ENCODE data around the gene CD3E. TPM values are rescaled to one million over a fixed set of nuclear protein-coding genes. Genes with fewer than 3 reads are reported as not detected.

The CD3E gene
- total RNA-seq, 2 experiments from 2014 or later, result 400 to 530 TPM

DNA sequence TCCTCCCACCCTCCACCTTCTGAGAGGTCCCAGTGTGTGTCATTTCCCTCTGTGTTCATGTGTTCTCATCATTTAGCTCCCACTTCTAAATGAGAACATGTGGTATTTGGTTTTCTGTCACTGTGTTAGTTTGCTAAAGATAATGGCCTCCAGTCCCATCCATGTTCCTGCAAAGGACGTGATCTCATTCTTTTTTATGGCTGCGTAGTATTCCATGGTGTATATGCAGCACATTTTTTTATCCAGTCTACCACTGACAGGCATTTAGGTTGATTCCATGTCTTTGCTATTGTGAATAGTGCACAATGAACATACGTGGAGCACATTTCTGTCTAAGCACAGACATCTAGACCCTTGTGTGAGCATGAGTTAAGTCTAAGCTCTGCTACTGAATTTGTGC, 5.7 kb downstream of the CD3E start:
- DNase-seq (no peak), ATAC-seq (no peak)
- POLR2A ChIA-PET, result interaction anchor here (0.6 kb wide), 1 partner anchor 89 kb away, joined by 3 read pairs; no protein-coding TSS in a partner anchor
- Mint-ChIP-seq H3K27ac (peak overlapping the region; percentile 79), H3K4me3 (peak overlapping the region; percentile 26), H3K9me3 (ENCODE audit: low read depth) (peaks cover 3% of the 10 kb centered on the region), H3K36me3 (ENCODE audit: low read depth) (peaks cover 83% of the 10 kb centered on the region), H3K27me3 (no peaks in the 10 kb centered on the region), H3K4me1 (peaks cover 82% of the 10 kb centered on the region)
- CTCF ChIA-PET, result interaction anchor here (1.5 to 2.0 kb wide), 3 partner anchors 26 to 112 kb away, joined by 4 to 11 read pairs (median 7); no protein-coding TSS in a partner anchor
- intact Hi-C loops (cut with DNase I, micrococcal nuclease), result no loop called here

DNA sequence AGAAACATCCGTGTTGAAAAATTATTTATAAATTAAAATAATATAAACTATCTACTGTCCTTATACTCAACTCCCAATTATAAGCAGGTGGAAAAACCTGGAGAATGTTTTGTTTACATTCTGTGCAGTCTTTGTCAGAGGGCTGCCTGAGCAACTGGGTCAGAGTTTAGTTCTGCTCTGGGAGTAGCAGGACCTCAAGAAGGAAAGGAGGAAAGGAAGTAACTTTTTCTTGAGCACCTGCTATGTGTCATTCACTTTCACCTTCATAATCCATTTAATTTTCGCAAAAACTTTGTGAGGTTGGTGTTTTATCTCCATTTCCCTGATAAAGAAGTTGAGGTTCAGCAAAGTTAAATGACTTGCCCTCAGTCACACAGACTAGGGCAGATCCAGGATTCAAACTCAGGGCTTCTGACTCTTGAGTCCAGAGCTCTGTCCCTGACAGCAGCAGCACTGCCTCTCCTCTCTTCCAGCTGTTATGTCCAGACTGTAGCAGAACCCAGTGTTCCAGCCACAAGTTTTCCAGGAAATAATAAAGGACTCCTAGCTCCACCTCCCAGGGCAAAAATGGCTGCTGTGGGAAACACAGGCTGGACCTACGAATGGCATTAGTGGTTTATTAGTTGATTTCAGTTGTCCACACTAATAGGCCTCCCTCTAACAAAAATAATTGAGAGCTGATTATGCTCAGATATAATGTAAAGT, 6.4 kb downstream of the CD3E start:
- ChIA-PET POLR2A (interaction anchor here (0.6 kb wide), 2 partner anchors 89 to 111 kb away, joined by 3 to 6 read pairs; no protein-coding TSS in a partner anchor), CTCF (interaction anchor here (0.6 to 2.0 kb wide), 11 partner anchors 12 to 112 kb away, joined by 3 to 12 read pairs (median 5); partner anchors contain the start of gene JAML)
- Mint-ChIP-seq H3K36me3 (ENCODE audit: low read depth) (peaks cover 83% of the 10 kb centered on the region), H3K27ac (peak overlapping the region; percentile 62), H3K4me3 (no peak overlapping the region), H3K27me3 (no peaks in the 10 kb centered on the region), H3K4me1 (peaks cover 87% of the 10 kb centered on the region), H3K9me3 (ENCODE audit: low read depth) (peaks cover 3% of the 10 kb centered on the region)
- no peak for ATAC-seq
- intact Hi-C loops (cut with DNase I, micrococcal nuclease), result no loop called here
- no peak for DNase-seq

DNA sequence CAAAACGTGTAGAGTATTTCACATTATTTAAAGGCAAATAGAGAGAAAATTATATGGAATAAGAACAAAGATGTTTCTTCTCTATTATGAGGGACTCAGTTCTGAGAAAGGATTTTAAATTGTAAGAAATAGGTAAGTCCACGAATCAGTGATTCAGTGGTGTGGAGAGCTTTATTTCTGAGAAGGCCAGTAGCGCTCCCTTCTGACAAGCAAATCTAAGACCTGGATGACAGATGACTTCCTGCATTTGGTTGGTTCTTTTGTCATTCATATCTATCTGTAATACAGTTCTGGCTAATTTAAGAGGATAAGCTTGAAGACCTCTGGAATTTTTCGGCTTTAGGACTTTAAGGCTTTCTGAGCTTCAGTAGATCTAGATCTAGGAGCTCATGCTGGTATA, 7.0 kb downstream of the CD3E start:
- H3K27ac Mint-ChIP-seq, result peak overlapping the region; percentile 74
- ChIA-PET CTCF (interaction anchor here (0.7 to 2.0 kb wide), 12 partner anchors 8 to 113 kb away, joined by 3 to 12 read pairs (median 4); partner anchors contain the start of genes CD3D and JAML), POLR2A (interaction anchor here (0.6 kb wide), 1 partner anchor 112 kb away, joined by 6 read pairs; no protein-coding TSS in a partner anchor)
- intact Hi-C loops (cut with DNase I, micrococcal nuclease), result no loop called here
- peaks cover 79% of the 10 kb centered on the region for H3K36me3 Mint-ChIP-seq (ENCODE audit: low read depth)
- H3K4me3 Mint-ChIP-seq, result no peak overlapping the region
- H3K4me1 Mint-ChIP-seq, result peaks cover 91% of the 10 kb centered on the region
- ATAC-seq (no peak), DNase-seq (no peak)
- H3K9me3 Mint-ChIP-seq (ENCODE audit: low read depth), result peaks cover 3% of the 10 kb centered on the region
- H3K27me3 Mint-ChIP-seq, result no peaks in the 10 kb centered on the region

DNA sequence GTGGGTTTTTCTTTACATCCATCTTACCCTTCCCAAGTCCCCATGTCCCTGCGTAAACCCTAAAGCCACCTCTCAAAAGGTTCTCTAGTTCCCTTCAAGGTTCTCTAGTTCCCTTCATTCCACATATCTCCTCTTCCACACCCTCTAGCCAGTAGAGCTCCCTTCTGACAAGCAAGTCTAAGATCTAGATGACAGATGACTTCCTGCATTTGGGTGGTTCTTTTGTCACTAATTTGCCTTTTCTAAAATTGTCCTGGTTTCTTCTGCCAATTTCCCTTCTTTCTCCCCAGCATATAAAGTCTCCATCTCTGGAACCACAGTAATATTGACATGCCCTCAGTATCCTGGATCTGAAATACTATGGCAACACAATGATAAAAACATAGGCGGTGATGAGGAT, 7.8 kb downstream of the CD3E start:
- POLR2A ChIA-PET, result no interaction called here
- CTCF ChIA-PET, result interaction anchor here (0.7 to 2.0 kb wide), 9 partner anchors 9 to 114 kb away, joined by 3 to 12 read pairs (median 5); partner anchors contain the start of gene CD3D
- ATAC-seq (no peak), DNase-seq (no peak)
- peak overlapping the region; percentile 74 for H3K27ac Mint-ChIP-seq
- peaks cover 3% of the 10 kb centered on the region for H3K9me3 Mint-ChIP-seq (ENCODE audit: low read depth)
- H3K36me3 Mint-ChIP-seq (ENCODE audit: low read depth), result peaks cover 77% of the 10 kb centered on the region
- peaks cover 91% of the 10 kb centered on the region for H3K4me1 Mint-ChIP-seq
- H3K27me3 Mint-ChIP-seq, result no peaks in the 10 kb centered on the region
- H3K4me3 Mint-ChIP-seq, result no peak overlapping the region
- intact Hi-C loops (cut with DNase I, micrococcal nuclease), result no loop called here

DNA sequence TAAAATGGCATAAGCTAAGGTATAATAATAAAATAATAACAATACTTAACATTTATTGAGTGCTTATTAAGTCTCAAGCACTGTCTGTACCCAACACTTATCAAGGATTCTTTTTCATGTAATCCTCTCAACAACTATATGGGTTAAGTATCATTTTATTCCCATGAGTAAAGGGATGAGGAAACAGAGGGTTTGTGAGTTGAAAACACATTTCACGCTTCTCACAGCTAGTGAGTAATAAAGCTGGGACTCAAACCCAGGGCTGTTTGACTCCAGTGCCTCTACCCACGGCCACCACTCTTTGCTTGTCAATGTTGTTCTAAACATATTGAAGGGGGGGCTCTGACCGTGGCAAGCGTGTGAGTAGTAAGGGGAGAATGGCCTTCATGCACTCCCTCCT, 8.7 kb downstream of the CD3E start:
- no peak for ATAC-seq

DNA sequence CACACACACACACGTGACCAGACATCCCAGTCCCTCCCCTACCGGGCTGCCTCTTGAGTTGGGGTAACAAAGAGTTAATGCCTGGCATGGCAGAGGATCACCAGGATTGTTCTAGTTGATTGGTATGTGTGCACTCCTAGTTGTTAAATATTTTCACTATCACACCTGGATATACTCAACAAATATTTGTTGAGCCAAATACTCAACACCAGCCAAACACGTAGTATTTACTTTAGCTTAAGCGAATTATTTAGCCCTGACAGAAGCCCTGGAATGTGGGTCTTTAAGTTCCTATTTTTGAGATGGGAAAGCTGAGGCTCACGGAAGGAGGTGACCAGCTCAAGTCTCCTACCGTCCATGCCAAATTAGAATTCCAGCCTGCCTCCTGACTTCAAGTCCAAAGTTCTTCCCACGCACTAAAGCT, 10.5 kb downstream of the CD3E start:
- ChIA-PET POLR2A (no interaction called here), CTCF (interaction anchor here (0.7 to 1.5 kb wide), 6 partner anchors 9 to 30 kb away, joined by 3 to 5 read pairs (median 4); partner anchors contain the start of genes CD3D, CD3E and CD3G)
- Mint-ChIP-seq H3K36me3 (ENCODE audit: low read depth) (peaks cover 62% of the 10 kb centered on the region), H3K4me3 (no peak overlapping the region), H3K4me1 (peaks cover 88% of the 10 kb centered on the region), H3K27ac (peak overlapping the region; percentile 78), H3K9me3 (ENCODE audit: low read depth) (peaks cover 4% of the 10 kb centered on the region), H3K27me3 (no peaks in the 10 kb centered on the region)
- DNase-seq, result no peak
- ATAC-seq, result no peak
- intact Hi-C loops (cut with DNase I, micrococcal nuclease), result no loop called here

More for the DNA sequence above, 8.7 kb downstream of the CD3E start:
- ChIA-PET POLR2A (no interaction called here), CTCF (interaction anchor here (0.7 to 1.2 kb wide), 3 partner anchors 13 to 56 kb away, joined by 3 to 6 read pairs (median 4); no protein-coding TSS in a partner anchor)
- Mint-ChIP-seq H3K27me3 (no peaks in the 10 kb centered on the region), H3K4me3 (no peak overlapping the region), H3K36me3 (ENCODE audit: low read depth) (peaks cover 73% of the 10 kb centered on the region), H3K4me1 (peaks cover 87% of the 10 kb centered on the region), H3K27ac (no peak overlapping the region), H3K9me3 (ENCODE audit: low read depth) (peaks cover 3% of the 10 kb centered on the region)
- intact Hi-C loops (cut with DNase I, micrococcal nuclease), result no loop called here
- no peak for DNase-seq

DNA sequence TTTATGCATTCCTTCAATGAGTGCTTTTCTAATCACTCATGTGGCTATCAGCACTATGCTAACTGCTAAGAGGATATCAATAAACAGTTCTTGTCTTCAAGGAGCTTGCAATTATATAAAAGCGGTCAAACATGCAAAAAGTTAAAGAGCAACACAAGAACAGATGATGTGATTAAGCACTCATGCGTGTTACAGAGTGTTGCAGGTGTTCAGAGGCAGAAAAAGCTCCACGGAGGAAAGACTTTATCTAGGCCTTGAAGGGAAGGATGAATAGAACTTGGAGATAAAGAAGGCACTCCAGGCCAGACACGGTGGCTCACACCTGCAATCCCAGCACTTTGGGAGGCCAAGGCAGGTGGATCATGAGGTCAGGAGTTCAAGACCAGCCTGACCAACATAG, 13.6 kb downstream of the CD3E start:
- peaks cover 2% of the 10 kb centered on the region for H3K9me3 Mint-ChIP-seq (ENCODE audit: low read depth)
- H3K4me1 Mint-ChIP-seq, result peaks cover 86% of the 10 kb centered on the region
- ATAC-seq (no peak), DNase-seq (no peak)
- ChIA-PET POLR2A (no interaction called here), CTCF (interaction anchor here (0.6 kb wide), 1 partner anchor 36 kb away, joined by 3 read pairs; no protein-coding TSS in a partner anchor)
- no peak overlapping the region for H3K4me3 Mint-ChIP-seq
- intact Hi-C loops (cut with DNase I, micrococcal nuclease), result no loop called here
- peak overlapping the region; percentile 53 for H3K27ac Mint-ChIP-seq
- no peaks in the 10 kb centered on the region for H3K27me3 Mint-ChIP-seq
- H3K36me3 Mint-ChIP-seq (ENCODE audit: low read depth), result peaks cover 45% of the 10 kb centered on the region

DNA sequence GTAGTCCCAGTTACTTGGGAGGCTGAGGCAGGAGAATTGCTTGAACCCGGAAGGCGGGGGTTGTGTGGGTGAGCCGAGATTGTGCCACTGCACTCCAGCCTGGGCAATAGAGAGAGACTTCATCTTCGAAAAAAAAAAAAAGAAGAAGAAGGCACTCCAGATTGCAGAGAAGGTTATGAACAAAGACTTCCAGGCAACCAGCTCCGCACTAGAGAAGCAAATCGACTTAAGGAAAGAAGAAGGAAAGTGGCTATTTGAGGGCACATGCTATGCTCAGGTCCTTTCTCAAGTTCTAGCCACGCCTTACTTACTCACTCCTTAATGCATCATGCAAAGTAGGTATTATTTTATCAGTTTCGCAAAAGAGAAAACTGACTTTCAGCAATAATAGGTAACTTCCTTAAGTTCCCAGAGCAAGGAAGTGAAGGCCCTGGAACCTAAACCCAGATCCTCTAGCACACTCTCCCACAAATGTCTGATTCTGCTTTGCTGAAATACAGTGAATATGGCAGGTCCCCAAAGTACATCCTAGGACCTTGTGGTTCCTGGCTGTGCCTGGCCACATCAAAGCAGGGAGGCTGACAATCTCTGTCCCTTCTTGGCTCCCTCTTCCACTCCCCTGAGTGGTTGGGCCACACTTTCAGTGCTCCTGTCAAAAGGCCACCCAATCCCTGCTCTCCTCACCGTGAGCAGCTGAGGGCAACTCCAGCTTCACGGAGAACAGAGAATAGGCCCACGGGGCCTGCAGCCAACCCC, 14.2 kb downstream of the CD3E start:
- H3K4me3 Mint-ChIP-seq, result no peak overlapping the region
- intact Hi-C loops (cut with DNase I, micrococcal nuclease), result no loop called here
- CTCF ChIA-PET, result interaction anchor here (0.7 to 1.1 kb wide), 2 partner anchors 26 to 33 kb away, joined by 3 to 4 read pairs; no protein-coding TSS in a partner anchor
- peaks cover 85% of the 10 kb centered on the region for H3K4me1 Mint-ChIP-seq
- peak overlapping the region; percentile 59 for H3K27ac Mint-ChIP-seq
- no peak for ATAC-seq
- DNase-seq, result no peak
- POLR2A ChIA-PET, result no interaction called here
- H3K9me3 Mint-ChIP-seq (ENCODE audit: low read depth), result peaks cover 2% of the 10 kb centered on the region
- H3K36me3 Mint-ChIP-seq (ENCODE audit: low read depth), result peaks cover 46% of the 10 kb centered on the region
- no peaks in the 10 kb centered on the region for H3K27me3 Mint-ChIP-seq

DNA sequence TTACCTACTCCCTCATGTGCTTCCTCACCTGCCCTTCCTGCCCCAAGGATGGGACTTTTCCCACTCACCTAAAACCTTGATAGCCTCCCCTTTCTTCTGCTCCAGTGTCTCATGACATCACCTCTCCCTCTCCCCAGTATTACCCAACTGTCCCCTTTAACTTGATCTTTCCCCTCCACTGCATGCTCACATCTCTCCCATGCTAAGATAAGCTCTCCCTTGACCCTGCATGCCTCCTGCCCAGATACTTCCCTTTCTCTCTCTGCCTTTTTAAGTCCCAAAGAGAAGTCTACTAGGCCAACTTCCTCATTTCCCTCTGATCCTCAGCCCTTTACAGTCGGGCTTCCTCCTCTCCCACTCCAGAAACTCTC, 14.8 kb downstream of the CD3E start:
- Mint-ChIP-seq H3K27ac (peak overlapping the region; percentile 59), H3K27me3 (no peaks in the 10 kb centered on the region), H3K4me3 (no peak overlapping the region), H3K9me3 (ENCODE audit: low read depth) (peaks cover 2% of the 10 kb centered on the region), H3K4me1 (peaks cover 80% of the 10 kb centered on the region), H3K36me3 (ENCODE audit: low read depth) (peaks cover 43% of the 10 kb centered on the region)
- ATAC-seq, result no peak
- ChIA-PET CTCF (interaction anchor here (1.1 kb wide), 1 partner anchor 26 kb away, joined by 3 read pairs; no protein-coding TSS in a partner anchor), POLR2A (no interaction called here)
- DNase-seq, result no peak
- intact Hi-C loops (cut with DNase I, micrococcal nuclease), result no loop called here

DNA sequence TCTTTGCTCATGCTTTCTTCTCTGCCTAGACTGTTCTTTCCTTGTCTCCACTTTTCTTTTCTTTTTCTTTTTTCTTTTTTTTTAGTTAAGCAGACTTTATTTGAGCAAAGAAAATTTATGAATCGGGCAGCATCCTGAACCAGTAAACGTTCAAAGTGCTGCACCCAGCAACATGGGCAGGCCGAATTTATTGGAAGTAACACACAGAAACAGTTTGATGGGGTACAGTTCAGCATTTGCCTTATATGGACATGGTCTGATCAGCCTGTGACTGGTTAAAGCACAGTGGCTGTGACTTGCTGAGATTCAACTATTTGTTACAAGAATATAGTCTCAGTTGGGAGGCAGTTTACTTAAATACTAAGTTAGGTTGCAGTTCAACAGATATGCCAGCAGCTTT, 16.0 kb downstream of the CD3E start:
- no peak for ATAC-seq
- H3K27me3 Mint-ChIP-seq, result no peaks in the 10 kb centered on the region
- ChIA-PET POLR2A (interaction anchor here (0.7 kb wide), 1 partner anchor 694 kb away, joined by 3 read pairs; no protein-coding TSS in a partner anchor), CTCF (interaction anchor here (0.6 to 0.9 kb wide), 2 partner anchors 121 to 589 kb away, joined by 3 read pairs; no protein-coding TSS in a partner anchor)
- H3K4me1 Mint-ChIP-seq, result peaks cover 72% of the 10 kb centered on the region
- peaks cover 35% of the 10 kb centered on the region for H3K36me3 Mint-ChIP-seq (ENCODE audit: low read depth)
- no peak overlapping the region for H3K4me3 Mint-ChIP-seq
- no peak for DNase-seq
- peaks cover 2% of the 10 kb centered on the region for H3K9me3 Mint-ChIP-seq (ENCODE audit: low read depth)
- intact Hi-C loops (cut with DNase I, micrococcal nuclease), result no loop called here
- no peak overlapping the region for H3K27ac Mint-ChIP-seq

DNA sequence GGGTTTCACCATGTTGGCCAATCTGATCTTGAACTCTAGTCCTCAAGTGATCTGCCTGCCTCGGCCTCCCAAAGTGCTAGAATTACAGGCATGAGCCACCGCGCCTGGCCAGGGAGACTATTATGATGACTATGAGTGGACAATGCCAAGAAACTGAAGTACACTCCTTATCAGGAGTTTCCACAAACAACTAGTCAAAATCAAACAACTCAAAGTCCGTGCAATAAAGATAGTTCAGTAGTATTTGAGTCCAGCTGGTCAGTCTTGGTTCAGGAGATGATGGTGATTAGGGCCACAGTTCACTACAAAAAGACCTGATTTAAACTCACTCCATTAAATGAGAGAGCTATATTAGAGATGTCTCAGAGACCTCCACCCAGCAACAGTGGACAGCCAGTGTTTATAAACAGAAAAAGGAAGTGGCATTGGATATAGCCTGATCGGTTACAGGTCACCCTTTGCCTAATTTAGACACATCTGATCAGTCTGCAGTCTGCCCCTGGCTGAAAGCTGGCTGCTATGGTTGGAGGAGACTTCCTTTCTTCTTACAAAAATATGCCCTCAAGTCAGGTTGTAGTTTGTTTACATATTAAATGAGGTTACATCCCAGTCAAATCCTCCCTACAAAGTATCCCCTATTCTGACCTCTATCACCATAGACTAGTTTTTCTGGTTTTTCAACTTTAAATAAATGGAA, 17.0 kb downstream of the CD3E start:
- peaks cover 32% of the 10 kb centered on the region for H3K36me3 Mint-ChIP-seq (ENCODE audit: low read depth)
- ATAC-seq (no peak), DNase-seq (no peak)
- peaks cover 63% of the 10 kb centered on the region for H3K4me1 Mint-ChIP-seq
- H3K27ac Mint-ChIP-seq, result no peak overlapping the region
- peaks cover 2% of the 10 kb centered on the region for H3K9me3 Mint-ChIP-seq (ENCODE audit: low read depth)
- no peak overlapping the region for H3K4me3 Mint-ChIP-seq
- CTCF ChIA-PET, result interaction anchor here (0.6 to 1.1 kb wide), 3 partner anchors 122 to 1155 kb away, joined by 3 read pairs; no protein-coding TSS in a partner anchor
- POLR2A ChIA-PET, result no interaction called here
- intact Hi-C loops (cut with DNase I, micrococcal nuclease), result no loop called here
- no peaks in the 10 kb centered on the region for H3K27me3 Mint-ChIP-seq

Measured in activated CD4-positive, alpha-beta T cell treated with anti-CD3 and anti-CD28 coated beads for 36 hours (primary cell).